Effector memory CD4-positive, alpha-beta T cell (primary cell): Measurements from ENCODE around the gene AGBL5.
A peak's percentile ranks its signal among the peaks of the same experiment; 100 is the strongest.

ENCODE experiments used
- DNase-seq, 3 donors: peaks; one replicate each; pipeline ENCODE4 v3.0.0-alpha.2; 2020
- H3K27ac ChIP-seq: 2 replicates; pipeline ENCODE4 v1.7.0; 2013; ENCODE audit warnings: mild to moderate bottlenecking, low read length, moderate library complexity; ENCODE audit not compliant: insufficient read depth, poor library complexity, severe bottlenecking
- H3K27me3 ChIP-seq: replicated peaks from 2 replicates; pipeline ENCODE4 v1.7.0; 2013; ENCODE audit warnings: mild to moderate bottlenecking, low read length; ENCODE audit not compliant: insufficient read depth, control insufficient read depth, poor library complexity, severe bottlenecking
- H3K36me3 ChIP-seq: 2 replicates; pipeline ENCODE4 v1.7.0; 2013; ENCODE audit warnings: mild to moderate bottlenecking, low read length, moderate library complexity; ENCODE audit not compliant: control insufficient read depth, insufficient read depth
- H3K4me1 ChIP-seq: 2 replicates; pipeline ENCODE4 v1.7.0; 2013; ENCODE audit warnings: low read length, mild to moderate bottlenecking; ENCODE audit not compliant: control insufficient read depth, insufficient read depth, poor library complexity, severe bottlenecking
- H3K4me3 ChIP-seq: 2 replicates; pipeline ENCODE4 v1.7.0; 2013; ENCODE audit warnings: low read length, low read depth, mild to moderate bottlenecking; ENCODE audit not compliant: insufficient read depth, poor library complexity, severe bottlenecking
- H3K9me3 ChIP-seq: 2 replicates; pipeline ENCODE4 v1.7.0; 2013; ENCODE audit warnings: mild to moderate bottlenecking, low read length, moderate library complexity; ENCODE audit not compliant: control insufficient read depth

The AGBL5 gene

GRCh38 chr2:27010139-27010538 lies 41.3 kb upstream of the AGBL5 start:
- Histone ChIP-seq H3K9me3 (no peaks in the 10 kb centered on the region), H3K27ac (no peak overlapping the region), H3K4me3 (no peak overlapping the region), H3K36me3 (no peaks in the 10 kb centered on the region), H3K4me1 (no peaks in the 10 kb centered on the region), H3K27me3 (no peaks in the 10 kb centered on the region)
- DNase-seq: no peak

DNA sequence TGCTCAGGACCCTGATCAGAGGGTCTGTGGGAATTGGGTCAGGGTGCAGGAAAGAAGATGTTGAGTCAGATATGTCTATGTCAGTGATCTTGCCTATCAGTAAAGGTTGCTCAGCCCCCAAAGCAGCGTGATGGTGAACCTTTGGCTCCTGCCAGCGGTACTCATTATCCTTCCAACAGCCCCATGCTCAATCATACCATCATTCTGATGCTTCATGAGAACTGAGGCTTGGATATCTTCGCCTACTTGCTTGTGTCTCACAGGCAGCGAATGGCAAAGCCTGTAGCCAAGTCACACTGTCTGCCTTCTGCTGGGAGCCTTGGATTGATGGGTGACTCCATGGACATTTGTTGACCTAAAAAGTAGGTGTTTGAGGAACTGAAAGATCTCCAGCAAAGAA lies 37.7 kb upstream of the AGBL5 start:
- Histone ChIP-seq H3K27ac (no peak overlapping the region), H3K36me3 (no peaks in the 10 kb centered on the region), H3K4me3 (no peak overlapping the region), H3K9me3 (no peaks in the 10 kb centered on the region), H3K4me1 (no peaks in the 10 kb centered on the region), H3K27me3 (no peaks in the 10 kb centered on the region)
- DNase-seq: no peak

DNA sequence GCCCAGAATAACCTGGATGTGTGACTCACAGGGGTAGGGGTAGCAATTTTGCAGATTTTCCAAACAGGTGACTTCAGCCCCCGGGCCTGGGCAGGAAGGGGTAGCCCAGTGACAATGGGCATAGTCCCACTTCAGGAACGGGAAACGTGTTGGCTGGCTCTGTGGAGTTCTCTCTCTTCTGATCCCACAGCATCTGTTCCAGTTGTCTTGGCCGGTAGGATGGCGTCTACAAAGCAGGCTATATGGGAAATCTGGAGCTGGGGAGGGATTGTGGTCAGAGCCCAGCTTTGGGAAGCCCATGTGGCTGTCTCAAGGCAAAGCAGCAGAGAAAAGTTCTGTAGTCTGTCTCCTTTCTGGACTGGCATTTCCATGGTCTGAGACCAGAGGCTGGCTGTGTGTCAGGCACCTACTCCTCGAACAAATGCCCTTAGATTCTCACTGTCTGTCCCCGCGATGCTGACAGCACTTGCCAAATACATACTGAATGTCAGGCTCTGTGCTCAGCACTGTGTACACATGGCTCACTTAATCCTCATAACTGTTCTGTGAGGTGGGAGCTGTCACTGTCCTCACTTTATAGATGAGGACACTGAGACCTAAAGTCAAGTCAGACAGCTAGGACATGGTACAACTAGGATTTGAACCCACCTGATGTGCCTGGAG lies 36.6 kb upstream of the AGBL5 start:
- H3K27ac ChIP-seq: no peak overlapping the region
- H3K4me3 ChIP-seq: no peak overlapping the region
- DNase-seq: no peak
- H3K9me3 ChIP-seq: no peaks in the 10 kb centered on the region
- H3K4me1 ChIP-seq: no peaks in the 10 kb centered on the region
- no peaks in the 10 kb centered on the region for H3K36me3 ChIP-seq
- H3K27me3 ChIP-seq: no peaks in the 10 kb centered on the region

GRCh38 chr2:27016801-27017325 lies 34.6 kb upstream of the AGBL5 start:
- Histone ChIP-seq H3K4me1 (no peaks in the 10 kb centered on the region), H3K27me3 (no peaks in the 10 kb centered on the region), H3K9me3 (no peaks in the 10 kb centered on the region), H3K36me3 (no peaks in the 10 kb centered on the region), H3K4me3 (no peak overlapping the region), H3K27ac (no peak overlapping the region)
- DNase-seq: peak in 1 of 3 donors; percentile 16

DNA sequence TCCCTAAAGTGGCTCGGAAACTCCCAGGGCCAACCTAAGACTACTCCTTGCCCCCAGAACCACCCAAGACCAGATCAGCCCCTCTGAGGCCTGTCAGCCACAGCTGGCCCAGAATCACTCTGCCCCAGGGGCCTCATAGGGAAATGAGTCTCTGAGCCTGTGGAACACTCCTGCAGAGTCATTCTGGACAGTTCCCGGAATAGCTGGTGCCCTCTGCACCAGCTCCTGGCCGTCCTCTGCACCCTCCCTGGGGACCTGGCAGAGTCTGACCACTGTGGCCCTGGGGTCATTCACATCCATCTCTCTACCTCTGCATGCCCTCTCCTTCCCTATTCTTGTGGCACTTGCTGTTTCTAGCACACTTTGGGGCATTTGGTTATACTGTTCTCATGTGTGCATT lies 33.3 kb upstream of the AGBL5 start:
- no peak for DNase-seq

GRCh38 chr2:27019459-27019858 lies 32.0 kb upstream of the AGBL5 start:
- no peak overlapping the region for H3K27ac ChIP-seq
- no peaks in the 10 kb centered on the region for H3K27me3 ChIP-seq
- no peak overlapping the region for H3K4me3 ChIP-seq

More for the DNA sequence above, 33.3 kb upstream of the AGBL5 start:
- Histone ChIP-seq H3K36me3 (no peaks in the 10 kb centered on the region), H3K27me3 (no peaks in the 10 kb centered on the region), H3K4me1 (no peaks in the 10 kb centered on the region), H3K4me3 (no peak overlapping the region), H3K27ac (no peak overlapping the region), H3K9me3 (no peaks in the 10 kb centered on the region)

GRCh38 chr2:27019931-27020855 lies 31.3 kb upstream of the AGBL5 start:
- no peak for DNase-seq
- no peaks in the 10 kb centered on the region for H3K36me3 ChIP-seq
- no peak overlapping the region for H3K27ac ChIP-seq
- H3K27me3 ChIP-seq: no peaks in the 10 kb centered on the region
- H3K4me1 ChIP-seq: no peaks in the 10 kb centered on the region
- H3K4me3 ChIP-seq: no peak overlapping the region
- no peaks in the 10 kb centered on the region for H3K9me3 ChIP-seq

More at GRCh38 chr2:27019459-27019858, 32.0 kb upstream of the AGBL5 start:
- no peaks in the 10 kb centered on the region for H3K36me3 ChIP-seq
- no peaks in the 10 kb centered on the region for H3K9me3 ChIP-seq
- DNase-seq: no peak
- H3K4me1 ChIP-seq: no peaks in the 10 kb centered on the region

DNA sequence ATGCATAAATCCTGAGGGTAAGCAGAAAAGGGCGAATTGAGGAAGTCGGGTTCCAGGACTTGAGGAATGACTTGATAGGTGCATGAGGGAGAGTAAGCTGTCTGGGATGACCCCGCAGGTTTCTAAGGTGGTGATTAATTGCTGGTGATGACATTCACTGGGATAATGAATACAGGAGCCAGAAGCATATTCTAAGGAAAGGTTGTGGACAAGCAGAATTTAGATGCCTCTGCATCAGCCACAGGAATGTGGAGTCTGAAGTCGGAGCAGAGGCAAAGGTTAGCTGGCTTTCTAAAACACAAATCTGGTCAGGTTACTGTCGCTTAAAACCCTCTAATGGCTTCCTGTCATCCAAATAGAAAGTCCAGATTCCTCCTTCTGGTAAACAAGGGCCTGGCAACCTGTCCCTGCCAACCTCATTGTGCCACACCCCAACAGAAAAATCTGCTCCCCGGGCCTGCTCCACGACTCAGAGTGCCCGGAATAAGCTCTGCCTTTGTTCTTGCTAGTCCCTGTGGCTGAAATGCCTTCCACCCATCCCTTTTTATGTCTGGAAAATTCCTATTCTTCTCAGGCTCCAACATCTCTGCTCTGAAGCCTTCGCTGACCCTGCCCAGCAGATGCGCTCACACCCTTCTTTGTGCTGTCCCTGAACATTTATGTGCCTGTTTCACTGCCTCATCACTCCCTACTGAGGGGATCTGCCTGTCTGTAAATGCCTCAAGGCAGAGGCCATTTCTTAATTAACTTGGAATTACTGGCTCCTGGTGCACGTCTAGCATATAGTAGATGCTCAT lies 30.0 kb upstream of the AGBL5 start:
- Histone ChIP-seq H3K27ac (no peak overlapping the region), H3K36me3 (no peaks in the 10 kb centered on the region), H3K27me3 (no peaks in the 10 kb centered on the region), H3K9me3 (no peaks in the 10 kb centered on the region), H3K4me3 (no peak overlapping the region), H3K4me1 (no peaks in the 10 kb centered on the region)
- DNase-seq: no peak

DNA sequence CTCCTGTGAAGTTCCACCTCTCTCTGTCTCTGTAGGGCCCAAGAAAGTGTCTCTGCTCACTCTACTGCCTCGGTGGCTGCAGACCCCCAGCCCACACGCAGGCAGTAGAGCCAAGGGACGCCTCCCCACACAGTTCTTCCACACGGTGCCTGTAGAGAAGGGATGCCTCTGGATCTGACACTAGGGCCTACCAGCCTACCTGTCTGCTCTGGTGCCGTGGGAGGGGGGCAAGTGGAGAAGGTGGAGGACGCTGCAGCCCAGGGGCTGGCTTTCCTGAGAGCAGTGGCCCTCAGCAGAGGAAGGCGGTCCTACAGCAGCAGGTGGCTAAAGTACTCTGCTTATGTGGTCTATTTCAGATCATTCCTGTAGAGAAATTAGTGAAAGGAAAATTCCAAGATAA lies 27.7 kb upstream of the AGBL5 start:
- no peaks in the 10 kb centered on the region for H3K4me1 ChIP-seq
- H3K27ac ChIP-seq: no peak overlapping the region
- no peak for DNase-seq
- H3K36me3 ChIP-seq: peaks cover 7% of the 10 kb centered on the region
- H3K4me3 ChIP-seq: no peak overlapping the region
- no peaks in the 10 kb centered on the region for H3K27me3 ChIP-seq
- H3K9me3 ChIP-seq: no peaks in the 10 kb centered on the region
